GM18502 (cell line): Measurements from ENCODE around the gene ARMH1.
A peak's percentile ranks its signal among the peaks of the same experiment; 100 is the strongest.
"Not testable (repeated sequence)": the region's sequence is repeated elsewhere in the genome, so short reads cannot be mapped to it uniquely, and the experiment has no call there.

Experiments used
- ATAC-seq: cut with Tn5 transposase; IDR thresholded peaks from one replicate; pipeline ENCODE4 v1.9.1; 2021; ENCODE audit warnings: mild to moderate bottlenecking; ENCODE audit not compliant: unreplicated experiment, poor library complexity

ARMH1 gene

DNA sequence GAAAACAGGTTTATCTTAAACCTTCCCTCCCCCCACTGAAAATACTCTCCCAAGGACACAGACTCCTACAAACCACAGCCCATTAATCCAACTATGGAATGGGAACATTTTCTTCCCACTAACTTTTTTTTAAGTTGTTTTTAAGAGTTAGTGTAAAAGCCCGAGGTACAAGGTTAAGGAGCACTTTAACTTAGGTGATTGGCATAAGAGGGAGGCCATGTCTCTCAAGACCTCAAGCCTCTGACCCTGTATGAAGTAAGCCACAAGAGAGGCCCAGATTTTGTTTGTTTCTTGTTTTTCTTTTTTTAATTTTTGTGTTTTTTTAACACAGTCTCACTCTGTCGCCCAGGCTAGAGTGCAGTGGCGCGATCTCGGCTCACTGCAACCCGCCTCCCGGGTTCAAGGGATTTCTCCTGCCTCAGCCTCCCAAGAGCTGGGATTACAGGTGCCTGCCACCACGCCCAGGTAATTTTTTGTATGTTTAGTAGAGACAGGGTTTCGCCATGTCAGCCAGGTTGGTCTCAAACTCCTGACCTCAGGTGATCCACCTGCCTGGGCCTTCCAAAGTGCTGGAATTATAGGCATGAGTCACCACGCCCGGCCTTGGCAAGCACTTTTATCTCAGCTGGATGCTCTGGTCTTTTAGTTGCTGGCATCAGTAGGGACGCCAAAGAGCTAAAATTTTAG, 14.4 kb downstream of the ARMH1 start:
- no peak for ATAC-seq

DNA sequence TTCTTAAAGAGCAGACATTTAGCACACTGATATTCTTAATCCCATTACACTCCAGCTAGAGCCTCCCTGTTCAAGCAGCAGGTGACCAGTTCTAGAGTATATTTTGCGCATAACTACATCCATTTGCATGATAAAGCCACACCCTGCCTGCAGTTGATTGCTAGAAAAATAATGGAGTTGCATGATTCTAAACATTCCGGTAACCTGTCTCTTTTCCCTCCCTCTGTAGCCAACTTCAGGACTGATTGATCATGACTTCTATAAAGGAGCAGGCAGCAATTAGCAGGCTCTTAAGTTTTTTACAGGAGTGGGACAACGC, 14.9 kb downstream of the ARMH1 start:
- no peak for ATAC-seq

DNA sequence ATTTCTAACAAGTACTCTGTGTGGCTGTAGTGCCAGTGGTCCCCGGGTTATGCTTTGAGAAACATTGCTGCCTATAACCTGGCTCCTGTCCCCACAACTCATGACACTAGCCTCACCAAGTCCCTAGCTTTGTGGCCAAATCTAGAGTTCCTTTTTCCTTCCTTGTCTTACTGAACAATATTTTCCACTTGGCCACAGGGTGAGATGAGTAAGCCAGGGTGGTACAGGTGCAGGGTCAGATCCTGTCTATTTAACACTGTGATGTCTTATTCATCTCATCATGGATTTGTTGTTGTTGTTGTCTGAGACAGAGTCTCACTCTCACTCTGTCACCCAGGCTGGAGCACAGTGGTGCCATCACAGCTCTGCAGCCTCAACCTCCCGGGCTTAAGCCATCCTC, 18.6 kb downstream of the ARMH1 start:
- no peak for ATAC-seq

DNA sequence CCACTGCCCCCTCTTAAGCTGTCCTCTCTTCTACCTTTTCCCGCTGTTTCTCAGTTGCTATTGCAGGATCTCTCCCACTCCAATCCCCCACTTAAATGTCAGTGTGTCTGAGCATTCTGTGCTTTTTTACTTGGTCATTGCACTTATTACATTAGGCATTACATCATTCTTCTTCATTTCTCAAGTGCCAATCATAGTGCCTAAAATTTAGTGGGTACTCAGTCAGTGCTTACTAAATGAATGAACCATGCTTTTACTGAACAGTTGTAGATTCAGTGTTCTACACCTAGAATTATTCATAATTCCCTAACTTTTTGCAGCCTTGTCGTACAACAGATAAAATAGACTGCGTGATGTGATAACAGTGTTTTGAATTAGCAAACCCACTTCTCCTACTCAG, 19.4 kb downstream of the ARMH1 start:
- ATAC-seq: no peak

DNA sequence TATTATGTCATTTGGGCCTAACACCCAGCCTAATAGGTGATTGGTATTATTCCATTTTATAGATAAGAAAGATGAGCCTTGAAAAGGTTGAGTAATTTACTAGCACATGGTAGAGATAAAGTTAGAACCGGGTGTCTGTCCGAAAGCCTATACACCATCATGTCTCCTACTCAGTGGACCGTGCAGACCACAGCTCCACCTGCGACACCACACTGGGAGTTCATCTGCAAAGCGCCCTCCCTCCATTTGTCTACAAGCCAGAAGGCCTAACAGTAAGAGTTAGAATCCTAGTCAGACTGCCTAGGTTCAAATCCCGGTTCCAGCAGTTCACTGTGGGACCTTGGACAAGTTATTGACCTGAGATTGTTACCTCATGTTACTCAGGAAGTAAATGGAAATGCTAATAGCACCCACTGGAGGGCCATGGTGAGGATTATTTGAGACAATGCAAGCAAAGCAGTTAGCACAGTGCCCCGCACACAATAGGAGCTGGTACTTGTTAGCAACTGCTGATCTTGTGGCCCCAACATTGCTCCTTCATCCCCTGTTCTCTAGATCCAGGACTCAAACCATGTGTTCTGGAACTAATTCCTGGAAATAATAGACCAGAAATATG, 20.5 kb downstream of the ARMH1 start:
- ATAC-seq: peak; percentile 66

DNA sequence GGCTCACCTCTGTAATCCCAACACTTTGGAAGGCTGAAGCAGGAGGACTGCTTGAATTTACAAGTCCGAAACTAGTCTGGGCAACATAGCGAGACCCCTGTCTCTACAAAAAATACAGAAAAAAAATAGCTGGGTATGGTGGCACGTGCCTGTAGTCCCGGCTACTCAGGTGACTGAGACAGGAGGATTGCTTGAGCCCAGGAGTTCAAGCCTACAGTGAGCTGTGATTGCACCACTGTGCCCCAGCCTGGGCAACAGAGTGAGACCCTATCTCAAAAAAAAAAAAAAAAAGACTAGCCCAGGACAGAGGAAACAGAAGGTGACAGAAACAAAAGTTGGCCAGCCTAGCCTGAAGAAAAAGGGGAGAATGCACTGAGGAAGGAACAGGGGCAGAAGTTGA, 21.2 kb downstream of the ARMH1 start:
- ATAC-seq: no peak

DNA sequence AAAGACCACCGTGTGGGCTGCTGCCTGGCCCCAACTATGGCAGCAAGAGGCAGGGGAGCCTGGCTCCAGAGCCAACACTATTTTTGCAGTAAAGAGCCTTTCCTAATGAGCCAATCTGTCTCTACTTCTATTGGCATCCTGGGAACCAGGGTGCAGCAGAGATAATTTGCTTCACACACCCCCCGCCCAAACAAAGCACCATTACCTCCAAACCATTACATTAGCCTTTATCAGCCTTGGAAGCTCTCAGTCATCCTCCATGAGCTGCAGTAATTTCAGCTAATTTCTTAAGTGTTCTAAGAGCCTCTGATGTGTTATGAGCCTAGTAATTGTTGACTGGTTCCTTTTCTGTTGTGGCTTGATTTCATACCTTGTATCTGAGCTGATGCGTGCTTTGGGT, 21.6 kb downstream of the ARMH1 start:
- ATAC-seq: no peak

DNA sequence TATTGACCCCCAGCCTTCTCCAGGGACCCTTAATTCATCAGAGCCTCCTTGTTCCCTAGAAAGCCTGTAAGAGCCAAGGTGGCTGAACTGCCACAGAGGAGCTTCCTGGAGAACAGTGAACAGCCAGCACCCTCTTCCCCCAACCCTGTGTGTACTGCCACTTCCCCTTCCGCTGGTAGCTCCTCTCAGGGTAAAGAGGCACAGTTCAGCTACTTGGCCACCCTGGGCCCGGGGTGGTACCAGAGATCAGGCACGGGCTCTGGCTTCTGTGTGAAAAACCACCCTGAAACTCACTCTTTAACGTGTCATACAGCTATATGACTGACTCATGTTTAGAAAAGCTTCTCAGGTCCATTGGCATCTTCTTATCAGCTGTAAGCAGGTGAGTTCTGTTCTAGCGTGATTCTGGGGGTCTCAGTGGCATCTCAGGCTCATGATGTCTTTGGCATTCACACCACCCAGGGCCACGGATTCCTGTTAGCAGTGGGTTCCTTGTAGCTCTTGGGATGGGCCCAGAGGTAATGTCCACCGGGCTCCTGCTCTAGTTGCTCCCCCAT, 22.4 kb downstream of the ARMH1 start:
- peak; percentile 65 for ATAC-seq

DNA sequence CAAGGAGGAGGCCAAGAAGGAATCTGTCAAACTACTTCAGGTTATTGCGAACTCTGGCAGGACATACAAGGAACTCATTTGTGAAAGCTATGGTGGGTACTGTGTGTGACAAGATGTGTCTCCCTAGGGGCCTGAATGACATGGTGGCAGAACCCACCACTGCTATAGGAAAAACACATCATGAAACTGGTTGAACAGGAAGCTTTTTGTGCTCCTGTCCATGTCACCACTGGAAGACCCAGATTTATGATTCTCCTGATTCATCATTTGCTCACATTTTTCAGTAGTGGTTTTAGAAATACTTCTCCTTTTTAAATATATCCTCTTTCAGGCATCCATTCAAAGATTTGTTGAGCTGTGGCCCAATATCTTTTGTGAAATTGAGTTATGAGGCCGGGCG, 23.6 kb downstream of the ARMH1 start:
- ATAC-seq: no peak

DNA sequence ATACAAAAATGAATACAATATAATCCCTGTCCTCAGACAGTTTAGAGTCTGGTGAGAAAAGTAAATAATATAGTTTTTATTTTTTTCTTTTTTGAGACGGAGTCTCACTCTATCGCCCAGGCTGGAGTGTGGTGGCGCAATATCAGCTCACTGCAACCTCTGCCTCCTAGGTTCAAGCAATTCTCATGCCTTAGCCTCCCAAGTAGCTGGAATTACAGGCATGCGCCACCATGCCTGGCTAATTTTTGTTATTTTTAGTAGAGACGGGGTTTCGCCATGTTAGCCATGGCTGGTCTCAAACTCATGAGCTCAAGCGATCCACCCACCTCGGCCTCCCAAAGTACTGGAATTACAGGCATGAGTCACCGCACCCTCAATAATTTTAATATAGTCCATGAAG, 24.9 kb downstream of the ARMH1 start:
- ATAC-seq: not testable (repeated sequence)

DNA sequence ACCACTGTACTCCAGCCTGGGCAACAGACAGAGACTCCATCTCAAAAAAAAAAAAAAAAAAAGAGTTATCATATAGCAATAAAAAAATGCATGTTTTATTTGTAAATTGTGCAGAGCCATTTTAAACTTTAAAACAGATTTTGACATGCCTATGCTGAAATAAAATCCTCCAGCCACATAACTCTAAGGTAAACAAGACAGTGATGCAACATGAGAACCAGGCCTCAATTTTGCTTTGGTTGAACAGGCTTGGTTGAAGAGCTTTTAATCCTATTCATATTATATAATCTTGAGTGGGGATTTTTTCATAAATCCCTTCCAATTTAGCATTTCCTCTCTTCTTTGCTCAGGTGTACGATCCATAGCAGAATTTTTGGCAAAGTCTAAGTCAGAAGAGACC, 26.1 kb downstream of the ARMH1 start:
- ATAC-seq: no peak

DNA sequence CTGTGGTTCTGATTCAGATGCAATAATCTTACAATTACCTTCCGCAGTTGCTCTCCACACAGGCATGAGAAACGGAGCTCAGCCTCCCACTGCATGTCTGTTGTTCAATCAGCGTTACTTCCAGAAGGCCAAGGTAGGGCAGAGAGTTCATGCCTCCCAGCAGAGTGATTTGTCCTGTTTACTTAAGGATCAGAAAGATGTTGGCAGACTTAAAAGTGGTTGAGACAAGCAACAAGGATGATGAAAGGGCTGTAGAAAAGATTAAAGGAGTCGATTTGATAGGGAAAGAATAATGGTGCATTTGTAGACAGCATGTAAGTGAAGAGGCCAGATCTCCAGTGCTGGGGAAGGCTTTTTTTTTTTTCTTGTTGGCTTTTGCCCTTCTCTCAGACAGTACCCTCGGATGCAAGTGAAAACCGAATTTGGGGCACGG, 26.6 kb downstream of the ARMH1 start:
- ATAC-seq: no peak

DNA sequence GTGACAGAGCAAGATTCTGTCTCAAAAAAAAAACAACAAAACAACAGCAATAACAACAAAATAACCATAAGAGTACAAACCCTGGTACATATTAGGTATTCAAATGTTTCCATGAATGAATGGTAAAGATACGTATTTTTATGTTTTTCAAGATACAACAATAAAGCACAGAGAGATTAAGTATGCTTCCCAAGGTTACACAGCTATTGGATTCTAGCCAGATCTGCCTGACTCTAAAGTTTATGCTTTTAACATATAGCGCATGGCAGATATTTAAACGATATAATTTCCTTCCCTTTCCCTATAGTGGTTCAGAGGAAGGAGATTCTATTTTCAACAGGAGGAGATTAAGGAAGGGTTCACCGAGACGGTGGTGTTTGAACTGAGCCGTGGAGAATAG, 31.0 kb downstream of the ARMH1 start:
- ATAC-seq: no peak

DNA sequence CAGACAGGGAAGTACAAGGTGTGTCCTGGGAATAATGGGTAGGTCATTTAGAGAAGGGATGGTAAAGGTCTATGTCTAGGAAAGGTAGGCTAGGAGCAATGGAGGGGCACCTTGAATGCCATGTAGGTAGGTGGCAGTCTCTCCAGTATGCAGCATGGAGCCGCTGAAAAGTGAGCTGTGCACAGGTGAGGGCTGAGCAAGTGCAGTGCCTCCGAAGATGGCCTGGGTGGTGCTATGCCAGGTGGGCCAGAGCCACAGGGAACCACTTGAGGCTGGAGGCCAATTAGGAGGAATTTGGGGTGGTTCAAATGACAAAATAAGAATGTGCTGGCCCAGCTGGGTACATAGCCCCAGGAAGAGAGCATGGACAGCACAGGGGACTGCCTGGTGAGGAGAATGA, 31.4 kb downstream of the ARMH1 start:
- no peak for ATAC-seq

DNA sequence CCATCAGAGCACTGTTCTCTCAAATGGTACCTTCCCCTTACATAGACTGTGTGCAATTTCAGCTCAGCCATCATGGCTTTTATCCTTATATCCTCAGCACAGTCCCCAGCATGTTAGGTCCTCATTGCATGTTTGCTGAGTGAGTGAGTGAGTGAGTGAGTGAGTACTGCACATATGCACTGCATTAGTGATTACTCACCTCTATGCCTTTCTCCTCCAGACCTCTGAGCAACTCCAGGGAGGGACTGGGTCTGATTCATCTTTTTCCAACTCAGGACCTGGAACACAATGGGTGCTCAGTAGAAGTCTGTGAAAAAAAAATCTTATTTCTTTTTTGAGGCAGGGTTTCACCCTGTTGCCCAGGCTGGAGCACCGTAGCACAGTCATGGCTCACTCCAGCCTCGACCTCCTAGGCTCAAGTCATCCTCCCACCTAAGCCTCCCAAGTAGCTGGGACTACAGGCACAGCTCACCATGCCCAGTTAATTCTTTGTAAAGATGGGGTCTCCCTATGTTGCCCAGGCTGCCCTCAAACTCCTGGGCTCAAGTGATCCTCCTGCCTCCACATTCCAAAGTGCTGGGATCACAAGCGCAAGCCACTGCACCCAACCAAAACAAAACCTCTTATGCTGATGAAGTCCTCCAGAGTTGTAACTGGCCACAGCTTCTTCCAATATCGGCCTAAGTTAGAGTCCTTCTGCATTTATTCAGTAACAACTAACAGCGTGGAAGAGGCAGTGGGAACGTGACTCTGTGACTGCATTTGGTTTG, 32.8 kb downstream of the ARMH1 start:
- ATAC-seq: no peak

DNA sequence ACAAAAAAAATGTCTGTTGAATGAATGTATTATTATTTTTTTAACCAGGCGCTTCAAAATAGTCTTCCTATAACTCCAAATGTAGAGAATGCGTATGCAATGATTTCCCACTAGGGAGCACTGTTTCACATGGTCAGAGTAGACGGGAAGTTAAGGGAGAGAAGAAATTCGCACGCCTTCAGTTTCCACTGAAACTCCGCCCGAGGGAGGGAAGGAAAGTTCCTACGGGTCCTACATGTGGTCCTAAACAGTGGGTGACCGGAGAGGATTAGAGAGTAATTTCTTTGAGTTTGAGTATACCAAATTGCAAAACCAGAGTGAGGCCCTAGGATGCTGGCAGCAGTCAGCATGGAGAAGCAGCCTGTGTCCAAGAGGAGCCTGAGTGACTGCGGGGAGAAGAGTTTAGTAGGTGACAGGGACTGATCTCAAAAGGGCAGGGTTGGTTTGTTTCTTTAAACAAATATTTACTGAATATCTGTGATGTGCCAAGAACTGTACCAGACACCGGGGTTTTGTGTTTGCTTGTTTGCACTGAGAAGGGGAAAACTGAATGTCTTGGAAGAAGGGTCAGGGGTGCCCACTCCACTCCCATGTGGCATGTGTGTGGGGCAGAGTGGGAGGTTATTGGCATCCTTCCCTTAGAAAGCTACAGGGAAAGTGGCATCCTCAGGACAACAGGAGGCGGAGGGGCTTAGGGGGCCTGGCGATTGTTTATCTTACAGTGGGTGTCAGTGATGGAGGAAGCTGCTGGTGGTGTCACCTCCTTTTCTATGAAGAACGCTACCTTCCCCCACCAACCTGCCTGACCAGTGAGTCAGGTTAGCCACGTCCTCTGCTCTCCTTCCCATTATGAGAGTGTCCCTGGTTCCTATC, 33.7 kb downstream of the ARMH1 start:
- no peak for ATAC-seq

DNA sequence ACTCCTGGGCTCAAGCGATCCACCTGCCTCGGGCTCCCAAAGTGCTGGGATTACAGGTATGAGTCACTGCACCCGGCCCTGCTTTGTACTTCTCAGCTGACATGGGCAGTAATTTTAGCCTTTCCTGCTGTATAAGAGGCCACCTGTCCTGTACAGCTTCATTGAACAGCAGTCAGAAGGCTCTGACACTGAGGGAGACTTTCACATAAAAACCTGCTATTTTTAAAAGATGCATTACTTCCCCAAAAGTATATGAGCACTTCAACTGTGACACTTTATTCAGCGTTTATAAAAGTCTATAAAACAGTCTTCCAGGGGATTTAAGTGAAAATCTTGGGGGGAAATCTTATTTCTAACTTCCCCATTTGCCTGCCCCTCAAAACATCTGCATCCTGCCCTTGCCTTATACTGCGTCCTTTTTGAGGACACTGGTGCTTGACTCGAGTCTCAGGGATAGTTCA, 38.8 kb downstream of the ARMH1 start:
- ATAC-seq: peak; percentile 50

DNA sequence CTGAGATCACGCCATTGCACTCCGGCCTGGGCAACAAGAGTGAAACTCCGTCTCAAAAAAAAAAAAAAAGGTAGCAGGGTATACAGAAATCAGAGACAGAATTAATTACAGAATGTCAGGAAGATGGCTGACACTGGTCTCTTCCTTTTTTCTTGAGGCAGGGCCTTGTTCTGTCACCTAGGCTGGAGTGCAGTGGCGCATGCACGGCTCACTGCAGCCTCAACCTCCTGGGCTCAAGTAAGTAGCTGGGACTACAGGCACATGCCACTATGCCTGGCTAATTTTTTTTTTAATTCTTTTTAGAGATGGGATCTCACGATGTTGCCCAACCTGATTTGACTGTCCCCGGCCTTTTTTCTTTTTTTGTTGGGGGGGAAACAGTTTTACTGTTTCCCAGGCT, 40.0 kb downstream of the ARMH1 start:
- ATAC-seq: no peak

DNA sequence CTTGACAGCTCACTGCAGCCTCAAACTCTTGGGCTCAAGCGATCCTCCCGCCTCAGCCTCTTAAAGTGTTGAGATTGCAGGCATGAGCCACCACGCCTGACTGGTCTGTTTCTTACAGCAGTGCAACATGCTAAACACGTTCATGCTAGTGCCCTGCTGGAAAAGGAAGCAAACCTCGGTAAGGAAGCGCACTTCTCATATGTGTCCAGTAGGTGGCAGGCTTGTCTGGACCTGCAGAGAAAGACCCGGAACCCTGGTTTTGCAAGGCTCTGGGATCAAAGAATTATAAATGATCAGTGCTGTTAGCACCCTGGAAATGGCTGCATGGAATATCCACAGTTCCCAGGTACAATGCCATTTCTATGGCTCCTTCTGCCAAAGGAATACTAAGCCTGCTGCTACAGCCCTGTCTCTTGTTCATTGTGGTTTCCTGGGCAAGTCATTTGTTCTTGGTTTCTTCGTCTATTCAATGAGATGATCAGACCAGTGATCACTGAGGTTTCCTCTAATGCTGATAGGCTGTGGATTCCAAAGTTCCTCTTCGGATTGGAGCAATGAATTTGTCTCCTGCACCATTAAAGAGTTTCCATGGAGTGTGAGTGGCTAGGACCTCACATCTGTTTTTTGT, 40.5 kb downstream of the ARMH1 start:
- ATAC-seq: peak; percentile 57

DNA sequence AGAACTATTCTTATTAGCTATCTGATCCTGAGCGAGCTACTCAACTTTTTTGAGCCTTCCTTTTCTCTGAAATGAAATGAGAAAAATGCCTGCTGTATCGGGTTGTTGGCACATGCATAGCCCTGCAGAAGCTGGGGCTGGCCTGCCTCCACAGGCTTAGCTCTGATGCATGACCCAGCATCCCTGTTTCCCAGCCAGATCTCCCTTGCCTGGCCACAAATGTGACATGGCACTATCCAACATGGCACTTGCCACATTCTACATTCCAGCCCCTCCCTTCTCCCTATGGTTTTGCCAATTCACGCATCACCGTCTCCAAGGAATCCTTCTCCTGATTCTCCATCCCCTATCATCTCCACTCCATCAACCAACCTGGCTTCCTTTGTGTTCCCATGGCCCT, 42.6 kb downstream of the ARMH1 start:
- ATAC-seq: no peak
